T-helper 2 cell (primary cell): ENCODE data around the gene GPX4.
"Not testable (repeated sequence)": the region's sequence is repeated elsewhere in the genome, so short reads cannot be mapped to it uniquely, and the experiment has no call there.

Source experiments
- DNase-seq, 5 experiments: peaks; one replicate each; pipeline versions ENCODE4 v3.0.0 to v3.0.0-alpha.2; 2012 to 2022

The GPX4 gene

GRCh38 chr19:1103132-1103707 is 574 bp upstream of the GPX4 start:
- DNase-seq, result peak in 1 of 5 experiments; percentile 3

- peak; percentile 61 to 75 (median 74) for DNase-seq
Observed at GRCh38 chr19:1104311-1105007, 665 bp downstream of the GPX4 start.

GRCh38 chr19:1105008-1105872 is 1.4 kb downstream of the GPX4 start:
- peak in 1 of 5 experiments; percentile 7 for DNase-seq

- no peak for DNase-seq
Observed at GRCh38 chr19:1105873-1106840, 2.4 kb downstream of the GPX4 start.

GRCh38 chr19:1106841-1107660 is 3.3 kb downstream of the GPX4 start:
- DNase-seq, result no peak

- DNase-seq, result no peak
Observed at GRCh38 chr19:1107661-1108261, 4.0 kb downstream of the GPX4 start.

GRCh38 chr19:1108291-1109031 is 4.7 kb downstream of the GPX4 start:
- DNase-seq, result no peak

GRCh38 chr19:1109032-1109551 is 5.3 kb downstream of the GPX4 start:
- DNase-seq, result peak in 1 of 5 experiments; percentile 11

- peak in 1 of 5 experiments; percentile 3 for DNase-seq
Observed at GRCh38 chr19:1109697-1110671, 6.2 kb downstream of the GPX4 start.

- DNase-seq, result no peak
Observed at GRCh38 chr19:1110809-1111640, 7.2 kb downstream of the GPX4 start.

GRCh38 chr19:1111641-1112267 is 8.0 kb downstream of the GPX4 start:
- no peak for DNase-seq

- no peak for DNase-seq
Observed at GRCh38 chr19:1112268-1113029, 8.7 kb downstream of the GPX4 start.

GRCh38 chr19:1113030-1113985 is 9.5 kb downstream of the GPX4 start:
- peak; percentile 65 to 79 (median 76) for DNase-seq

GRCh38 chr19:1113986-1114483 is 10.2 kb downstream of the GPX4 start:
- no peak for DNase-seq

GRCh38 chr19:1114728-1115127 is 10.9 kb downstream of the GPX4 start:
- DNase-seq, result not testable (repeated sequence)
